Brain microvascular endothelial cell (primary cell): ENCODE measurements around the gene CKM.

ENCODE experiments used
- DNase-seq: peaks from one replicate; pipeline ENCODE4 v3.0.0-alpha.2; 2020
- H3K27ac ChIP-seq: fragments of 250-450 bp; sonication (Bioruptor Pico); 2 replicates; pipeline ENCODE4 v1.5.1; 2020; ENCODE audit warnings: mild to moderate bottlenecking, moderate library complexity
- H3K27me3 ChIP-seq: fragments of 250-450 bp; sonication (Bioruptor Pico); replicated peaks from 2 replicates; pipeline ENCODE4 v1.5.1; 2020; ENCODE audit warnings: mild to moderate bottlenecking
- H3K36me3 ChIP-seq: fragments of 250-450 bp; sonication (Bioruptor Pico); replicated peaks from 2 replicates; pipeline ENCODE4 v1.5.1; 2020; ENCODE audit warnings: mild to moderate bottlenecking
- H3K4me3 ChIP-seq: 2 replicates; pipeline ENCODE4 v1.5.1; 2011; ENCODE audit warnings: low read depth, mild to moderate bottlenecking, control low read depth, low read length, moderate library complexity
- in situ Hi-C: cut with HindIII; loops from 2 replicates; pipeline ENCODE4 v1.10.0; 2017; ENCODE audit warnings: low sequenced_read_pairs, low pct_ligation_motif_present
- TF ChIP-seq, protein P1 (sequence below): IDR thresholded peaks from 2 replicates; pipeline ENCODE4 v1.5.1; 2011; ENCODE audit warnings: low read depth, mild to moderate bottlenecking, moderate library complexity, low read length, control low read depth, inconsistent platforms; ENCODE audit errors: missing control alignments

The CKM gene

DNA sequence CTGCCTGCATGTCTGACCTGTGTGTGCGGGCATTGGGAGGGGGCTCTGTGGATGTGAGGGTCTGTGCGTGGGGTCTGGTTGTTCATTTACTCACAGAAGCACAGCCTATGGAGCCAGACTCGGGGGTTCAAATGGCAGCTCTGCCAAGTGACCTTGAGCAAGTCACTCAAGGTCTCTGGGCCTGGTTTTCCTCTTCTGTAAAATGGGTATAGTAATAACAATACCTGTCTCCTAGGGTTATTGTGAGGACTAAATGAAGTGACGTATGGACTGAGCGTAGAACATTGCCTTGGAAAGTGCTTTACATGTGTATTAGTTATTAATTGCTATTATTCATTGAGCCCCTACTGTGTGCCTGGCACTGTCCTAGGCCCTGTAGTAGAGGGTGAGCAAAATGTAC, 24.4 kb downstream of the CKM start:
- Histone ChIP-seq H3K4me3 (no peak overlapping the region), H3K36me3 (peaks cover 5% of the 10 kb centered on the region), H3K27ac (no peak overlapping the region), H3K27me3 (no peaks in the 10 kb centered on the region)
- in situ Hi-C loops = no loop called here
- no peak for DNase-seq
- TF ChIP-seq, protein P1, sequence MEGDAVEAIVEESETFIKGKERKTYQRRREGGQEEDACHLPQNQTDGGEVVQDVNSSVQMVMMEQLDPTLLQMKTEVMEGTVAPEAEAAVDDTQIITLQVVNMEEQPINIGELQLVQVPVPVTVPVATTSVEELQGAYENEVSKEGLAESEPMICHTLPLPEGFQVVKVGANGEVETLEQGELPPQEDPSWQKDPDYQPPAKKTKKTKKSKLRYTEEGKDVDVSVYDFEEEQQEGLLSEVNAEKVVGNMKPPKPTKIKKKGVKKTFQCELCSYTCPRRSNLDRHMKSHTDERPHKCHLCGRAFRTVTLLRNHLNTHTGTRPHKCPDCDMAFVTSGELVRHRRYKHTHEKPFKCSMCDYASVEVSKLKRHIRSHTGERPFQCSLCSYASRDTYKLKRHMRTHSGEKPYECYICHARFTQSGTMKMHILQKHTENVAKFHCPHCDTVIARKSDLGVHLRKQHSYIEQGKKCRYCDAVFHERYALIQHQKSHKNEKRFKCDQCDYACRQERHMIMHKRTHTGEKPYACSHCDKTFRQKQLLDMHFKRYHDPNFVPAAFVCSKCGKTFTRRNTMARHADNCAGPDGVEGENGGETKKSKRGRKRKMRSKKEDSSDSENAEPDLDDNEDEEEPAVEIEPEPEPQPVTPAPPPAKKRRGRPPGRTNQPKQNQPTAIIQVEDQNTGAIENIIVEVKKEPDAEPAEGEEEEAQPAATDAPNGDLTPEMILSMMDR = no peak

DNA sequence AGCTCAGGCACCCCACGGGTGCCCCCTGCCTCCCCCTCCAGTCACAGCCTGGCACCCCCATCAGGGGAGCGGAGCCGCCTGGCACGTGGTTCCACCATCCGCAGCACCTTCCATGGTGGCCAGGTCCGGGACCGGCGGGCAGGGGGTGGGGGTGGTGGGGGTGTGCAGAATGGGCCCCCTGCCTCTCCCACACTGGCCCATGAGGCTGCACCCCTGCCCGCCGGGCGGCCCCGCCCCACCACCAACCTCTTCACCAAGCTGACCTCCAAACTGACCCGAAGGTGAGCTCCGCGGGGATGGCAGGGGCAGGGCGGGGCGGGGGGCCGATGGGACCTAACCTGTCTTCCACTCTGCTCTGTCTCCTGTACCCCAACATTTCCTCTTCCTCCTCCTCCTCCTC, 25.0 kb downstream of the CKM start:
- in situ Hi-C loops = no loop called here
- H3K4me3 ChIP-seq = no peak overlapping the region
- H3K27me3 ChIP-seq = no peaks in the 10 kb centered on the region
- TF ChIP-seq, protein P1 = no peak
- DNase-seq = no peak
- peaks cover 5% of the 10 kb centered on the region for H3K36me3 ChIP-seq
- H3K27ac ChIP-seq = no peak overlapping the region

DNA sequence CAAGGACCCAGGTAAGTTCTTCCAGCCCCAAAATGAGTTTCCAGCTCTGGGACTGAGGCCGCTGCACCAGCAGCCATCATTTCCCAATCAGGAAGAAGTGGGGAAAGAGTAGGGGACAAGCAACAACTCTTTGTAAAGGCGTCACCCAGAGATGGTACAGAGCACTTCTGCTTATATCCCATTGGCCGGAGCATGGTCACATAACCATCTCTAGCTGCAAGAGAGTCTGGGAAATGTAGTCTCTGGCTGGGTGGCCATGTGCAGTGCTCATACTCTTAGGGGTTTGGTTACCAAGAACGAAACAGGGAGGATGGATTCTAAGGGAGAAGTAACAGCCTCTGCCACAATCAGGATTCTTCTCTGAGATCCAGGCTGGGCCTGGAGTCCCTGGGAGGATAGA, 26.3 kb downstream of the CKM start:
- Histone ChIP-seq H3K27ac (no peak overlapping the region), H3K4me3 (no peak overlapping the region), H3K36me3 (peaks cover 5% of the 10 kb centered on the region), H3K27me3 (no peaks in the 10 kb centered on the region)
- no peak for DNase-seq
- TF ChIP-seq, protein P1 = no peak
- in situ Hi-C loops = no loop called here

DNA sequence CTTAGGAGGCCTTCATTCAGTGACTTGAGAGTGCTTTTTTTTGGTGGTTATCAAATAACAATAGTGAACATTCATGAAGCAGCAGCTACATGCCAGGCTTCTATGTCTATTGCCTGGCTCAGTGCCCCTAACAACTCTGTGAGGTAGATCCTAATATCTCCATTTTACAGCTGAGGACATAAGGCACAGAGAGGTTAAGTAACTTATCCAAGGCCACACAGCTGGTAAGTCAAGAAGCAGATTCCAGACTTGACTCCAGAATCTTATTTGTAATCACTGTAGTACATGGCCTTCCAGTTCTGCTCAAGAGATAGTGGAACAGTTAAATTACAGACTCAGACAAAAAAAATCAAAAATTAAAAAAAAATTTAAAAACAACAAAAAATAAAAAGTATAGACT, 26.8 kb downstream of the CKM start:
- H3K36me3 ChIP-seq = peaks cover 4% of the 10 kb centered on the region
- no peak overlapping the region for H3K27ac ChIP-seq
- in situ Hi-C loops = no loop called here
- no peak for DNase-seq
- no peaks in the 10 kb centered on the region for H3K27me3 ChIP-seq
- TF ChIP-seq, protein P1 = no peak
- H3K4me3 ChIP-seq = no peak overlapping the region

DNA sequence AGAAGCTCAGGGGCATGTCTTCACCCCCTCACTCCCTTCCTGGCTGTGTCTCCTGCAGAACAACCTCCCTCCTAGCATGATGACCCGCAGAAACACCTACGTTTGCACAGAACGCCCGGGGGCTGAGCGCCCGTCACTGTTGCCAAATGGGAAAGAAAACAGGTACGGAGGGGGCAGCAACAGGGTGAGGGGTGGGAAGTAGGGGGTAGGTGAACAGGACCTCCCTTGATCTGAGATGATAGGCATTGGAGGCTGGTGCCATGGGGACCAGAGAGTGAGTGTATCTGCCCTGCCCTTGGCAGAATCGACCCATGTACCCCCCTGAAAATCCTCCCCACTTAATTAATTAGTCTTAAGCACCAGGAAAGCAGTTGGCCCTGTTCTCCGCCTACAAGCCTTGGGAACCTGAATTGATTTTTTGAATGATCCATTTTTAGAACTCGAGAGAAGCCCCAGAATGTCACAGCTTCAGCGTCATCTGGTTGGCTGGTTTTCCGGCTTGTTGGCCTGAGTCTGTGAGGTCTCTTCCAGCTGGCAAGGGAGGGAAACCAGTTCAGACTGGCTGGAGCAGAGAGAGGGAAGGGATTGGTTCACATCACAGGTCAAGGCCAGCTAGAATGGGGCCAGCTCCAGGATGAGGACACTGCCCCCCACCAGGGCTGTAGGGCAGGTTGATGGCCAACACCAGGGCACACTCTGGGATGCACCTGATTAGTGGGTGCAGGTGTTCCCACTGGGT, 28.2 kb downstream of the CKM start:
- H3K36me3 ChIP-seq = no peaks in the 10 kb centered on the region
- in situ Hi-C loops = no loop called here

More for the DNA sequence above, 28.2 kb downstream of the CKM start:
- TF ChIP-seq, protein P1 = no peak
- Histone ChIP-seq H3K27me3 (no peaks in the 10 kb centered on the region), H3K27ac (no peak overlapping the region), H3K4me3 (no peak overlapping the region)
- no peak for DNase-seq
